HEK293 (cell line): ENCODE results near the gene TC2N.

ENCODE experiments used
- CTCF ChIA-PET: fragments of 350-600 bp; formaldehyde crosslinking; extraction: SDS; loops from one replicate; lab custom pipeline; 2021; ENCODE audit warnings: antibody characterized with exemption; lab: Yijun Ruan, JAX
- POLR2A ChIA-PET: fragments of 300-600 bp; formaldehyde crosslinking; extraction: SDS; loops from one replicate; lab custom pipeline; 2020; ENCODE audit warnings: antibody characterized with exemption, inconsistent platforms; lab: Yijun Ruan, JAX
- H3K27ac ChIP-seq: fragments of 200-500 bp; sonication (Bioruptor generic); 2 replicates; pipeline ENCODE4 v1.5.1; 2014; ENCODE audit warnings: low read depth, low read length, control low read depth, inconsistent platforms; ENCODE audit errors: extremely low read depth
- H3K36me3 ChIP-seq, 2 experiments: fragments of 200-500 bp in 1 of 2; sonication (Bioruptor generic) in 1 of 2; 1 replicate in 1 of 2; 2 replicates in 1 of 2; pipeline ENCODE4 v1.5.1; 2014 to 2017; ENCODE audit warnings: inconsistent platforms in 2 of 2, low read length in 2 of 2; ENCODE audit not compliant: control insufficient read depth in 2 of 2, insufficient read depth in 1 of 2
- H3K4me1 ChIP-seq: fragments of 200-500 bp; sonication (Bioruptor generic); 2 replicates; pipeline ENCODE4 v1.5.1; 2014; ENCODE audit warnings: mild to moderate bottlenecking, low read length, inconsistent platforms; ENCODE audit not compliant: control insufficient read depth, insufficient read depth
- H3K4me3 ChIP-seq: 2 replicates; pipeline ENCODE4 v1.5.1; 2011; ENCODE audit warnings: low read depth, mild to moderate bottlenecking, control low read depth, low read length, moderate library complexity
- H3K9me3 ChIP-seq: fragments of 200-500 bp; sonication (Bioruptor generic); 2 replicates; pipeline ENCODE4 v1.5.1; 2014; ENCODE audit warnings: low read depth, low read length, inconsistent platforms; ENCODE audit not compliant: control insufficient read depth, insufficient read depth
- EGR2 ChIP-seq: fragments of 450-650 bp; formaldehyde crosslinking; IDR thresholded peaks from 2 replicates; pipeline ENCODE4 v1.5.1; 2016; ENCODE audit warnings: low read depth, missing biosample characterization, missing genetic modification characterization
- KLF7 ChIP-seq: fragments of 450-650 bp; formaldehyde crosslinking; IDR thresholded peaks from 2 replicates; pipeline ENCODE4 v1.5.1; 2016; ENCODE audit warnings: missing biosample characterization, missing genetic modification characterization, borderline replicate concordance
- KLF9 ChIP-seq: fragments of 450-650 bp; formaldehyde crosslinking; IDR thresholded peaks from 2 replicates; pipeline ENCODE4 v1.5.1; 2016; ENCODE audit warnings: missing biosample characterization, missing genetic modification characterization, low read depth
- SCRT1 ChIP-seq: fragments of 450-650 bp; formaldehyde crosslinking; IDR thresholded peaks from 2 replicates; pipeline ENCODE4 v1.5.1; 2016; ENCODE audit warnings: missing biosample characterization, missing genetic modification characterization, borderline replicate concordance
- SCRT2 ChIP-seq: fragments of 450-650 bp; formaldehyde crosslinking; IDR thresholded peaks from 2 replicates; pipeline ENCODE4 v1.5.1; 2016; ENCODE audit warnings: missing biosample characterization, missing genetic modification characterization
- YY2 ChIP-seq: fragments of 450-650 bp; formaldehyde crosslinking; IDR thresholded peaks from 2 replicates; pipeline ENCODE4 v1.5.1; 2016; ENCODE audit warnings: missing biosample characterization, missing genetic modification characterization
- ZBTB1 ChIP-seq: fragments of 450-650 bp; formaldehyde crosslinking; IDR thresholded peaks from 2 replicates; pipeline ENCODE4 v1.5.1; 2016; ENCODE audit warnings: missing biosample characterization, missing genetic modification characterization
- ZBTB26 ChIP-seq: fragments of 450-650 bp; formaldehyde crosslinking; optimal IDR thresholded peaks from 2 replicates; pipeline ENCODE3; 2016; ENCODE audit warnings: missing biosample characterization, mild to moderate bottlenecking, missing genetic modification characterization
- ZBTB48 ChIP-seq: fragments of 450-650 bp; formaldehyde crosslinking; IDR thresholded peaks from 2 replicates; pipeline ENCODE4 v1.5.1; 2016; ENCODE audit warnings: missing biosample characterization, missing genetic modification characterization
- ZBTB8A ChIP-seq: fragments of 450-650 bp; formaldehyde crosslinking; IDR thresholded peaks from 2 replicates; pipeline ENCODE4 v1.5.1; 2016; ENCODE audit warnings: missing biosample characterization, missing genetic modification characterization
- ZIC2 ChIP-seq: fragments of 450-650 bp; formaldehyde crosslinking; IDR thresholded peaks from 2 replicates; pipeline ENCODE4 v1.5.1; 2016; ENCODE audit warnings: missing biosample characterization, missing genetic modification characterization
- ZNF18 ChIP-seq: fragments of 450-650 bp; formaldehyde crosslinking; IDR thresholded peaks from 2 replicates; pipeline ENCODE4 v1.5.1; 2016; ENCODE audit warnings: missing biosample characterization, missing genetic modification characterization
- ZNF184 ChIP-seq: fragments of 450-650 bp; IDR thresholded peaks from 2 replicates; pipeline ENCODE4 v1.5.1; 2018; ENCODE audit warnings: missing biosample characterization, mild to moderate bottlenecking, missing genetic modification characterization
- ZNF248 ChIP-seq: fragments of 450-650 bp; formaldehyde crosslinking; IDR thresholded peaks from 2 replicates; pipeline ENCODE4 v1.5.1; 2017; ENCODE audit warnings: missing biosample characterization, missing genetic modification characterization
- ZNF311 ChIP-seq: fragments of 450-650 bp; formaldehyde crosslinking; IDR thresholded peaks from 2 replicates; pipeline ENCODE4 v1.5.1; 2017; ENCODE audit warnings: missing biosample characterization, missing genetic modification characterization, borderline replicate concordance
- ZNF341 ChIP-seq: fragments of 450-650 bp; formaldehyde crosslinking; IDR thresholded peaks from 2 replicates; pipeline ENCODE4; 2016; ENCODE audit warnings: low read depth, missing biosample characterization, missing genetic modification characterization
- ZNF501 ChIP-seq: fragments of 450-650 bp; formaldehyde crosslinking; IDR thresholded peaks from 2 replicates; pipeline ENCODE4 v1.5.1; 2016; ENCODE audit warnings: missing biosample characterization, missing genetic modification characterization
- ZNF521 ChIP-seq: fragments of 450-650 bp; formaldehyde crosslinking; IDR thresholded peaks from 2 replicates; pipeline ENCODE4 v1.5.1; 2017; ENCODE audit warnings: missing biosample characterization, mild to moderate bottlenecking, missing genetic modification characterization
- ZNF530 ChIP-seq: fragments of 450-650 bp; formaldehyde crosslinking; IDR thresholded peaks from 2 replicates; pipeline ENCODE4 v1.5.1; 2016; ENCODE audit warnings: low read depth, missing biosample characterization, missing genetic modification characterization
- ZNF596 ChIP-seq: fragments of 450-650 bp; IDR thresholded peaks from 2 replicates; pipeline ENCODE4 v1.5.0; 2018; ENCODE audit warnings: missing biosample characterization, mild to moderate bottlenecking, missing genetic modification characterization, moderate library complexity
- ZNF600 ChIP-seq: fragments of 450-650 bp; formaldehyde crosslinking; IDR thresholded peaks from 2 replicates; pipeline ENCODE4 v1.5.1; 2016; ENCODE audit warnings: missing biosample characterization, missing genetic modification characterization
- ZNF639 ChIP-seq: fragments of 450-650 bp; formaldehyde crosslinking; IDR thresholded peaks from 2 replicates; pipeline ENCODE4 v1.5.1; 2016; ENCODE audit warnings: missing biosample characterization, missing genetic modification characterization
- ZNF664 ChIP-seq: fragments of 450-650 bp; formaldehyde crosslinking; IDR thresholded peaks from 2 replicates; pipeline ENCODE4 v1.5.1; 2016; ENCODE audit warnings: missing biosample characterization, missing genetic modification characterization
- ZNF707 ChIP-seq: fragments of 450-650 bp; formaldehyde crosslinking; IDR thresholded peaks from 2 replicates; pipeline ENCODE4 v1.5.1; 2016; ENCODE audit warnings: missing biosample characterization, missing genetic modification characterization
- ZSCAN4 ChIP-seq: fragments of 450-650 bp; formaldehyde crosslinking; IDR thresholded peaks from 2 replicates; pipeline ENCODE4 v1.5.1; 2017; ENCODE audit warnings: missing biosample characterization, missing genetic modification characterization
- ZXDB ChIP-seq: fragments of 450-650 bp; formaldehyde crosslinking; IDR thresholded peaks from 2 replicates; pipeline ENCODE4 v1.5.1; 2016; ENCODE audit warnings: missing biosample characterization, missing genetic modification characterization
- TF ChIP-seq, protein P1 (sequence below): fragments of 450-650 bp; formaldehyde crosslinking; IDR thresholded peaks from 2 replicates; pipeline ENCODE4 v1.5.1; 2017; ENCODE audit warnings: missing biosample characterization, missing genetic modification characterization
- TF ChIP-seq, protein P2 (sequence below): fragments of 450-650 bp; formaldehyde crosslinking; IDR thresholded peaks from 2 replicates; pipeline ENCODE4 v1.5.1; 2016; ENCODE audit warnings: missing biosample characterization, missing genetic modification characterization

The TC2N gene

DNA sequence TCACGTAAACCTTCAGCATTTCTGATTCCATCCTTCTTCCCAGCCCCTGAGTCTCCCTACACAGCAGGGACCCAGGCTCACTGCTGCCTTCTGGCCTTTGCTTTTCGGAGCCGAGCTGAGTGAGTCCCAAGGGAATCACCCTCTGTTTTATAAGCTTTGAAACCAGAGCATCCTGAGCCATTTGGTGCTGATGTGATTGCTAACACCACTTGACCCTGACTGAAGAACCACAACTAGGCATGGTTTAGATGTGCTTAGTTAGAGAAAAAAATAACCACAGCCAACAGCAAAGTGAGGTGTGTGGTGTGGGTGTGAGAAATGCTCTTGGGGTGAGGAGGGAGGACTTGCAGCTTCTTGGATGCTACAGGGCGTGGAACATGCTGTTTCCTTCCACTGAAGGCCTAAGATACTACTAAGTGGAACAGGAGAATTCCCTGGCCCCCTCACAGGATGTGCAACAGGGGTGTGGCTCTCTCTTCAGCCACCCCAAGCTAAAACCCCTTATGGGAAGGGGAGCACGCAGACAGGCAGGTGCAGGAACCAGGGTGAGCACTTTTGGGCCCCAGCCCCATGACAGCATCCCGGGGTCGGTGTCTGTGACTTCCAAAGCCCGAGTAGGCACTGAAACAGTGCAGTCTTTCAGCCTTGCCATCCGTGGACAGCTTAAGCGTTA is at the start of gene TC2N:
TC2N (minus strand) TSS at position 221 of the 673 bp plus-strand sequence. CDS start 53,767 bp downstream, outside the sequence.
- no peak within 1 kb of the TSS for H3K4me3 ChIP-seq
- no peaks in the 10 kb centered on the region for H3K36me3 ChIP-seq
- H3K4me1 ChIP-seq = peaks cover 11% of the 10 kb centered on the region
- no peaks in the 10 kb centered on the region for H3K9me3 ChIP-seq
- POLR2A ChIA-PET = no interaction called here
- CTCF ChIA-PET = interaction anchor here (0.6 kb wide), 1 partner anchor 1290 kb away, joined by 3 read pairs; no protein-coding TSS in a partner anchor
- H3K27ac ChIP-seq = no peak within 1 kb of the TSS
- no peak for TF ChIP-seq ZBTB8A (tag by site-specific recombination)
- no peak for TF ChIP-seq SCRT1 (tag by site-specific recombination)
- TF ChIP-seq, protein P1, sequence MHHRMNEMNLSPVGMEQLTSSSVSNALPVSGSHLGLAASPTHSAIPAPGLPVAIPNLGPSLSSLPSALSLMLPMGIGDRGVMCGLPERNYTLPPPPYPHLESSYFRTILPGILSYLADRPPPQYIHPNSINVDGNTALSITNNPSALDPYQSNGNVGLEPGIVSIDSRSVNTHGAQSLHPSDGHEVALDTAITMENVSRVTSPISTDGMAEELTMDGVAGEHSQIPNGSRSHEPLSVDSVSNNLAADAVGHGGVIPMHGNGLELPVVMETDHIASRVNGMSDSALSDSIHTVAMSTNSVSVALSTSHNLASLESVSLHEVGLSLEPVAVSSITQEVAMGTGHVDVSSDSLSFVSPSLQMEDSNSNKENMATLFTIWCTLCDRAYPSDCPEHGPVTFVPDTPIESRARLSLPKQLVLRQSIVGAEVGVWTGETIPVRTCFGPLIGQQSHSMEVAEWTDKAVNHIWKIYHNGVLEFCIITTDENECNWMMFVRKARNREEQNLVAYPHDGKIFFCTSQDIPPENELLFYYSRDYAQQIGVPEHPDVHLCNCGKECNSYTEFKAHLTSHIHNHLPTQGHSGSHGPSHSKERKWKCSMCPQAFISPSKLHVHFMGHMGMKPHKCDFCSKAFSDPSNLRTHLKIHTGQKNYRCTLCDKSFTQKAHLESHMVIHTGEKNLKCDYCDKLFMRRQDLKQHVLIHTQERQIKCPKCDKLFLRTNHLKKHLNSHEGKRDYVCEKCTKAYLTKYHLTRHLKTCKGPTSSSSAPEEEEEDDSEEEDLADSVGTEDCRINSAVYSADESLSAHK = no peak
- no peak for TF ChIP-seq ZNF521 (tag by site-specific recombination)
- TF ChIP-seq ZXDB (tag by site-specific recombination) = no peak
- TF ChIP-seq SCRT2 (tag by site-specific recombination) = no peak
- no peak for TF ChIP-seq ZNF707 (tag by site-specific recombination)
- TF ChIP-seq EGR2 (tag by site-specific recombination) = no peak
- TF ChIP-seq, protein P2, sequence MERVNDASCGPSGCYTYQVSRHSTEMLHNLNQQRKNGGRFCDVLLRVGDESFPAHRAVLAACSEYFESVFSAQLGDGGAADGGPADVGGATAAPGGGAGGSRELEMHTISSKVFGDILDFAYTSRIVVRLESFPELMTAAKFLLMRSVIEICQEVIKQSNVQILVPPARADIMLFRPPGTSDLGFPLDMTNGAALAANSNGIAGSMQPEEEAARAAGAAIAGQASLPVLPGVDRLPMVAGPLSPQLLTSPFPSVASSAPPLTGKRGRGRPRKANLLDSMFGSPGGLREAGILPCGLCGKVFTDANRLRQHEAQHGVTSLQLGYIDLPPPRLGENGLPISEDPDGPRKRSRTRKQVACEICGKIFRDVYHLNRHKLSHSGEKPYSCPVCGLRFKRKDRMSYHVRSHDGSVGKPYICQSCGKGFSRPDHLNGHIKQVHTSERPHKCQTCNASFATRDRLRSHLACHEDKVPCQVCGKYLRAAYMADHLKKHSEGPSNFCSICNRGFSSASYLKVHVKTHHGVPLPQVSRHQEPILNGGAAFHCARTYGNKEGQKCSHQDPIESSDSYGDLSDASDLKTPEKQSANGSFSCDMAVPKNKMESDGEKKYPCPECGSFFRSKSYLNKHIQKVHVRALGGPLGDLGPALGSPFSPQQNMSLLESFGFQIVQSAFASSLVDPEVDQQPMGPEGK = no peak
- TF ChIP-seq ZNF184 (tag by site-specific recombination) = no peak
- no peak for TF ChIP-seq ZBTB26 (tag by site-specific recombination)
- no peak for TF ChIP-seq ZSCAN4 (tag by site-specific recombination)
- TF ChIP-seq ZNF248 = no peak
- TF ChIP-seq ZIC2 (tag by site-specific recombination) = peak; percentile 69
- TF ChIP-seq ZNF530 (tag by site-specific recombination) = no peak
- TF ChIP-seq ZNF639 = no peak
- no peak for TF ChIP-seq ZNF18
- TF ChIP-seq ZNF311 = no peak
- no peak for TF ChIP-seq ZNF596
- TF ChIP-seq KLF7 (tag by site-specific recombination) = no peak
- no peak for TF ChIP-seq ZNF341 (tag by site-specific recombination)
- TF ChIP-seq ZBTB1 (tag by site-specific recombination) = no peak
- peak; percentile 14; the same call in 1 of the 2 replicates for TF ChIP-seq ZNF600 (tag by site-specific recombination)
- TF ChIP-seq YY2 = no peak
- no peak for TF ChIP-seq ZNF501 (tag by site-specific recombination)
- TF ChIP-seq ZNF664 (tag by site-specific recombination) = no peak
- TF ChIP-seq ZBTB48 (tag by site-specific recombination) = no peak
- no peak for TF ChIP-seq KLF9 (tag by site-specific recombination)
